Measurements from ENCODE around the gene SIRT2. TPM values are rescaled to one million over a fixed set of nuclear protein-coding genes. Genes with fewer than 3 reads are reported as not detected.
"Not testable (repeated sequence)": the region's sequence is repeated elsewhere in the genome, so short reads cannot be mapped to it uniquely, and the experiment has no call there.

The SIRT2 gene
- total RNA-seq = 40.3 TPM

DNA sequence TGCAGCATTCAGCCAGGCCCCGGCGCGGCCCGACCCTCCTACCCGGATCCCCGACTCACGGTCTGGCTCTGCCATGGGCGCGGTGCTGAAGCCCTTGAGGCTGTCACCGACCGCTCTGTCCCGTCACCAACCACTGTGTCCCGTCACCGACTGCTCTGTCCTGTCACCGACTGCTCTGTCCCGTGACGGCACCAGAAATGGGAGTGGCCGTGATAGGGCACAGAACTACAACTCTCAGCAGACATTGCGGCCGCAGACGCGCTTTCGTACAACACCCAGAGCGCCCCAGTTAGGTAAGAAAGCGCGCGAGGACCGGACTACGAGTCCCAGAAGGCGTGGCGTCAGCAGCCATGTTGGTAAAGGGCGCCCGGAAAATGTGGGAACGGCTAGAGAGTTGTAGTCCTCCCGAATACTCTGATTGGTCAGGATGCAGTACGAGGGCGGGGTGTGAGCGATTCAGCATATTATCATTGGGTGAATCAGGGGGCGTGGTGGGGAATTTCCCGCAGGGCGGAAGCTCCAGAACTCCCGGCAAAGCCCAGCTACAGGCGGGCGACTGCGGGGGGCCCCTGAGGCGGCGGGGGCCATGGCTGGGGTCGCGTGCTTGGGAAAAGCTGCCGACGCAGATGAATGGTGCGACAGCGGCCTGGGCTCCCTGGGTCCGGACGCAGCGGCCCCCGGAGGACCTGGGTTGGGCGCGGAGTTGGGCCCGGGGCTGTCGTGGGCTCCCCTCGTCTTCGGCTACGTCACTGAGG, at the start of gene SIRT2, which contains the start of gene NFKBIB:
Gene SIRT2, minus strand, starts transcription at position 172 of the 755 bp plus-strand sequence. Its CDS starts 97 bp downstream, at position 75.
Gene NFKBIB, plus strand, starts transcription at position 523 of the 755 bp plus-strand sequence. Its CDS starts 64 bp downstream, at position 587.
- peak; percentile 97 for ATAC-seq

DNA sequence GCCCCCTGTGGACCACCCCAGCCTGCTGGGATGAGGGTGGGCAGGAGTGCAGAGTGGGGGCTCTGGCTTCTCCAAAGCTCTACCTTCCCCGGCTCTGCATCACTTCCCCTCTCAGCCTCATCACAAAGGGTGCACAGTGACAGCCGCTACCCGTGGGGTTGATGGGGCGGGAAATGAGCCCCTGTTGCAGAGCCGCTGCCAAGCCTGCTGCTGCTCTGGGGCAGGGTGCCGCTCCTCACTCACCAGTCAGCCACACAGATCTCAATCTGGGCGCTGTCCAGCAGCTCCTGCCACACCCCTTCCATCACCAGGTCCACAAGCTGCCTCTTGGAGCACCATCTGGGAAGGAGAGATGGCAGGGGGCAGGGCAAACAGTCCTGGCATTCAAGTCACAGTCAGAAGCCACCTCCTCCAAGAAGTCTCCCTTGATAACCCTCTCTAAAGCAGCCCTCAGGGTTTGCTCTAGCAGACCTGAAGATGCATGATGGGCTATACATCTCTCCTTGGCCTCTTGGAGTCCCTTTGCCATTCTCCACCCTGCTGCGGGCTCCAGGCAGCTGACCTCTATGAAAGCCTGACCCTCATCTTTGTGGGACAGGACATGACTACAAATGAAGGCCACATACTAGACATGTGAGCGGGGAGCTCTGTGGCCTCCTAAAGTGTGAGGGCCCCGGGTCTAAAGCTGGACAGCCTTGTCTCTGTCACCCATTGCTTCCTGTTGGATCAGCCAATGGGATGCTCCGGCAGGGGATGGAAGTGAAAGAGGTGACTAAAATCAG, 47.0 kb upstream of the SIRT2 start:
- no peak for ATAC-seq

DNA sequence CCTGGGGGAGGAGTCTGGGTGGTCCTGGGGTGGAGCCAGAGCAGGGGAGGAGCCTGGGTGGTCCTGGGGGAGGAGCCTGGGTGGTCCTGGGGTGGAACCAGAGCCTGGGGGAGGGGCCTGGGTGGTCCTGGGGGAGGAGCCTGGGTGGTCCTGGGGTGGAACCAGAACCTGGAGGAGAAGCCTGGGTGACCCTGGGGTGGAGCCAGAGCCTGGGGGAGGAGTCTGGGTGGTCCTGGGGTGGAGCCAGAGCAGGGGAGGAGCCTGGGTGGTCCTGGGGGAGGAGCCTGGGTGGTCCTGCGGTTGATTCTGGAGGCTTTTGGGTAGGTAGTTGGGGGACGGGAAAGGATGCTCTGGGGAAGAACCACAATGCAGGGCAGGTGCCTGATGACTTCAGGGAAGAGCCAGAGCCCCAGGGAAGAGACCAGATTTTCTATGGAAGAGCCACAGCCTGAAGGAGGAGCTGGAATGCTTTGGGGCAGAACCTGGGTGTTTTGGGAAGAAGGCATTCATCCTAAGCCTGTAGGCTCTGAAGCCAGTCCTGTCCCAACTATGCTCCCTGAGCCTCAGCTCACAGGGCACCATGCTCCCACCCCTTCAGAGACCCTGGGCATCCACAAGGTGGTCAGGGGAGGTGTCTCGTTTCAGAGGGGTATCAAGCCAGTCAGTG, 46.3 kb upstream of the SIRT2 start:
- ATAC-seq = no peak

DNA sequence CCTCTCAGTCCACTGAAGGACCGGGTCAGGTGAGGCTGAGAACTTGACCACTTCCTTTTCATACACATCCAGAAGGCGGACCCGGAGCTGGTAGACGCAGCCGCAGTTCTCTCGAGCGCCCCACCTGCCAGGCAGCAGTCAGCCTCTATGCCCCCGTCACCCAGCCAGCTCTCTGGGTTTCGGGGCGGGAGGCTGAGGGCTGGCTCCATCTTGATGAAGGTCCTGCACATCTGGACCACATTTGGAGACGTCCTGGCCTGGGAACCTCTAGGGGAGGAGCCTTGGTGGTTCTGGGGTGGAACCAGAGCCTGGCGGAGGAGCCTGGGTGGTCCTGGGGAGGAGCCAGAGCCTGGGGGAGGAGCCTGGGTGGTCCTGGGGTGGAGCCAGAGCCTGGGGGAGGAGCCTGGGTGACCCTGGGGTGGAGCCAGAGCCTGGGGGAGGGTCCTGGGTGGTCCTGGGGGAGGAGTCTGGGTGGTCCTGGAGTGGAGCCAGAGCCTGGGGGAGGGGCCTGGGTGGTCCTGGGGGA, 45.6 kb upstream of the SIRT2 start:
- no peak for ATAC-seq

DNA sequence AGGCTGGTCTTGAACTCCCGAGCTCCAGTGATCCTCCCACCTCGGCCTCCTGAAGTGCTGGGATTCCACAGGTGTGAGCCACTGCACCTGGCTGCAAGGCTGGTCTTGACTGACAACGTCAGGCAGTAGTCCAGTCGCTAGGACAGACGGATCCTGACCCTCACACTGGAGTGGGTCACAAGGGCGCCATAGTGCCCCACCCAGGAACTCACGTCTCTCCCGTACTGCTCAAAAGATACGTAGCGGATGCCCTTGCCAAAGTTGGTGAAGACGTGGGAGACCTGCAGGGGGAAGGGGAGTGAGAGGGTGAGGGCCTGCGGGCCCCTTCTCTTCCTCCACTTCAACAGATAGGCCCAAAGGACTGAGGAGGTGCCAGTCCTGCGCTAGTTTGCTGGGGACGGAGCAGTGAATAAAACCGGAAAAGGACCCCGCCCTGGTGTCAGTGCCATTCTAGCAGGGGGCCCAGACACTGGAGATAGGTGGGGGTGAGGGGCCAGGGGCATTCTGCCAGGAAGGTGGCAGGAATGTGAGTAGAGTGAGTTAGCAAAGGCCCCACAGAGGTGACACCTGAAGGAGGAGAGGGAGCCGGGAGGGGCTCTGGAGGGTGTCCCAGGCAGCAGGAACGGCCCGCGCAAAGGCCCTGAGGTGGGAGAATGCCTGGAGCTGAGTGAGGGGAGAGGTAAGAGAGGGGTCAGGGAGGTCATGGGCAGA, 43.2 kb upstream of the SIRT2 start:
- peak; percentile 37 for ATAC-seq

DNA sequence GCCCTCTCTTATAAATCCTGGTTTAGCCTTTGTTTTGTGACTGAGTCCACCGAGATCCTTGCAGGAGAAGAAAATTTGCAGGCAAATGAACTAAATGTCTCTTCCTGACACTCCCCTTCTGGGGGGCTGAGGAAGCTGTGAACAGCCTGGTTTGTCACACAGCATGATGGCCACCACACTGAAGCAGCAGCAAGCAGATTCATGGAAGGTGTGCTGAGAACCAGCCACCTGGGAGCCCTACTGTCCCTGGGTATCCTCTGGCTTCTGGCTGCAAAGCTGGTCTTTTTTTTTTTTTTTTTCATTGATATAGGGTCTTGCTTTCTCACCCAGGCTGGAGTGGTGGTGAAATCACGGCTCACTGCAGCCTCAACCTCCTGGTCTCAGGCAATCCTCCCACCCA, 42.6 kb upstream of the SIRT2 start:
- no peak for ATAC-seq

DNA sequence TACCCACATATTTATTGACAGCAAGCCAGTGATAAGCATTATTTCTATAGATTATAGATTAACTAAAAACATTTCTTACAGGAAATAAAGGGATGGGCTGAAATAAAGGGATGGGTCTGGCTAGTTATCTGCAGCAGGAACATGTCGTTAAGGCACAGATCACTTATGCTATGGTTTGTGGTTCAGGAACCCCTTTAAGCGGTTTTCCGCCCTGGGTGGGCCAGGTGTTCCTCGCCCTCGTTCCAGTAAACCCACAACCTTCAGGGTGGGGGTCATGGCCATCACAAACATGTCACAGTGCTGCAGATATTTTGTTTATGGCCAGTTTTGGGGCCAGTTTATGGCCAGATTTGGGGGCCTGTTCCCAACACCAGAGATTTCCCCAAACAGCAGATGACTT, 42.0 kb upstream of the SIRT2 start:
- not testable (repeated sequence) for ATAC-seq

DNA sequence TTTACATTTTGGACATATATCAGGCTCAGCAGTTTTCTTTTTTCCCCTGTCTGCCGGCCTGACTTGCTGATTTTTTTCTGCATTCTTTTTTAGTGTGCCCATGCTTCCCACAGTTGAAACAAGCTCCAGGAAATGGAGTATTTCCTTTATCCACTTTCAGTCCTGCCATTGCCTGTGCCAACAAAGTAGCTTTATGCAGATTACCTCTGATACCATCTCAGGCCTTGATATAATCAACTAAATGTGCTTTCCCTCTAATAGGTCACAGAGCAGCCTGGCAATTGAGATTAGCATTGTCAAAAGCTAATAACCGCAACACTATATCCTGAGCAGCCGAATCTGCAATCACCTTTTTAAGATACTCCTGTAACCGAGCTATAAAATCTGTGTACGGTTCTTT, 40.5 kb upstream of the SIRT2 start:
- no peak for ATAC-seq

DNA sequence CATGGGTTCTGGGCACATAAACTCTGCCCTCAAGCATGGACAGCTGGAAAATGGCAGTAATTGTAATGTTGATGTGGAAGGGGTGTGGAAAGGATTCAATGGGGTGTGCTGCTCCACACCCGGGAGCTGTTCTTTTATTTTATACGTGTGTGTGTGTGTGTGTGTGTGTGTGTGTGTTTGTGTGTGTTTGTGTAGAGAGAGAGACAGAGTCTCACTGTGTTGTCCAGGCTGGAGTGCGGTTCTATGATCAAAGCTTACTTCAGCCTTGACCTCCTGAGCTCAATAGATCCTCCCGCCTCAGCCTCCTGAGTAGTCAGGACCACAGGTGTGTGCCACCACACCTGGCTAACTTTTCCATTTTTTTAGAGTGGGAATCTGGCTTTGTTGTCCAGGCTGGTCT, 34.1 kb upstream of the SIRT2 start:
- ATAC-seq = no peak

DNA sequence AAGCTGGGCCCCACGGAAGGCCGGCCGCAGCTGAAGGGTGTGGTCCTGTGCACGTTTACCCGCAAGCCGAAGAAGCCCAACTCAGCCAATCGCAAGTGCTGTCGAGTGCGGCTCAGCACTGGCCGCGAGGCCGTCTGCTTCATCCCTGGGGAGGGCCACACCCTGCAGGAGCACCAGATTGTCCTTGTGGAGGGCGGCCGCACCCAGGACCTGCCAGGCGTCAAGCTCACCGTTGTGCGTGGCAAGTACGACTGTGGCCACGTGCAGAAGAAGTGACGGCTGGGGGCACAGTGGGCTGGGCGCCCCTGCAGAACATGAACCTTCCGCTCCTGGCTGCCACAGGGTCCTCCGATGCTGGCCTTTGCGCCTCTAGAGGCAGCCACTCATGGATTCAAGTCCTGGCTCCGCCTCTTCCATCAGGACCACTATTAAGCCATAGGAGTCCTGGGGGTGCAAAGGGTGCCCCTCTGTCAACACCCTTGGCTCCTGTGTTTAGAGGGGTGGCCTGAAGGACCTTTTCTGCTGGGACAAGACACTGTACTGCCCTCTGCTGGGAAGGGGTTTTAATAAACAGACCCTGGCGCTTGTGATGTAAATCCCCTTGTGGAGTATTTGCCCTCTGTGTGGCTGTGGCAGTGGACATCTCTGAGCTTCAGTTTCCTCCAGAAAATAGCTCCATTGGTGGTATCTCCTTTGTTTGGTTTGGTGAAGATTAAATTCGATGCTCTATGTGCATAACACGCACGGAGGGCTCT, 33.2 kb upstream of the SIRT2 start:
- no peak for ATAC-seq

DNA sequence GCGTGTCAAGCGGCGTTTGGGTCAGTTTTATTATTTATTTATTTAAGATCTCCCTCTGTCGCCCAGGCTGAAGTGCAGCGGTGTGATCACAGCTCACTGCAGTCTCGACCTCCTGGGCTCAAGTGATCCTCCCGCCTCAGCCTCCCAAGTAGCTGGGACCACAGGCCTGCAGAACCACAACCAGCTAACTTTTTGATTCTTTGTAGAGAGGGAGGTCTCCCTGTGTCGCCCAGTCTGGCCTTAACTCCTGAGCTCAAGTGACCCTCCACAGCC, 32.0 kb upstream of the SIRT2 start:
- ATAC-seq = no peak

DNA sequence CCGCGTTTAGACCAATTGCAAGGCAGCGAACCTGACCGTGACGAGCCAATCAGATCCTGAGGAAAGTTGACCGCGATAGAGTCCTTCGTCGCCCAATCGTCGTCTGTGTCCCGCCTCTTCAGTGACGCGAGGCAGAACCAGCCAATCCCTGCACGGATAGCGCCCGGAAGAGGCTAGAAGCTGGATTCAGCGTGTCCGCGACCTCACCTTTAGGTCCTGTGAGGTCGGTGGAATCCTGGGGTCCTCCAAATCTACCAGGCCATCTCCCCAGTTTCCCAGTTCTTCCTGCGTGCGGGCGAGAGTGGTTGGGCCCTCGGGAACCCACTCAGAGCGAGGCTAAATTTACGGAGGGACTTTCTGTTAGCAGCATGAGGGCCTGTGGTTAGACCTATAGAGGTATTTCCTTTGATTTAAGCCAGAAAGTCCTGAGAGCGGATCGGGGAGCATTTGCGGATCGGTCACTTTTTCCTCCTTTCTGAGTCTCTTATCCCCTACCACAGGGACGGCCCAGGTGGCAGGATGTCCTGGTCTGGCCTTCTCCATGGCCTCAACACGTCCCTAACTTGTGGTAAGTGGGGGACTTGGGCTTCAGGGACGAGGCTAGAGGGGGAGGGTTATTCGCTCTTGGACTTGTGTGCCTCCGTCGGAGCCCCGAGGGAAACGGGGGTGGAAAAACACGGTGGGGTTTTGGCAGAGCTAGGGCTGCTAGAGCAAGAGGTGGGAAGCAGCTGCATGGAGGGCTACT, 31.5 kb upstream of the SIRT2 start, which contains the start of gene MRPS12:
Gene MRPS12, plus strand, starts transcription at position 169 of the 745 bp plus-strand sequence. Its CDS starts 351 bp downstream, at position 520.
- peak; percentile 97 for ATAC-seq

DNA sequence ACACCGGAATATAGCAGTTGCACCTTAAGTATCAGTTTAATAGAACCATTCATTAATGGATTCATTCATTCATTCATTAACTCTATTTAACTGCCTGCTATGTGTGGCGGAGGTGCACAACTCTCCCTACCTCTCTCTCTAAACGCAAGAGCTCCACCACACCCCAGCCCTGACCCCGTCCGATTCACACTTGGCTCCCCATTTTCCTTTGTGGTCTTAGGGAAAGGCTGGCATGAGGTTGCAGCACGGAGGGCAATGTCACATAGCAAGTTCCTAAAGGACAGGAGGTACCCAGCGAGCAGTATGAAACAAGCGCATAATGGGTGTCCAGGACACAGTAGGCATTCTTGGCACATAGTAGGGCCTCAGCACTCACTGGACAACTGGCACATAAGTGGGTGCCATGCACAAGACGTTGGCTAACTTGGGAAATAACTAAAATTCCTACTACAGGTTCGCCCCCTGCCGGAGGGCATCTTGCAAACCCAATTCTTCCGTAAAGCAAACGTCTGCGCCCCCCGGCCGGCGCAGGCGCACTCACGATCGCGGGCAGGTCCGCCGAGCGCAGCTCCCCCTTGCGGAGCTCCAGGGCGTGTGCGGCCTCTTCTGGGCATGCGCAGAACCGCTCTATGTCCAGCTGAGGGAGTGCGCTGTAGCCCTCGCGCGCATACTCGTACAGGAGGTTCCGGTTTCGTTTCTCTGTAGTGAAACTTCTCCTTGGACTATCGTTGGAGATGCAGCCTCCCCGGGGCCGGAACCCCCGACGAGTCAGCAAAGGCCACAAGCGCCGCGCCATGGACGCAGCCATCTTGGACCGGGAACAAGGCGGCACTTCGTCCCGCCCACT, 30.7 kb upstream of the SIRT2 start, which contains the start of gene SARS2:
Gene SARS2, minus strand, starts transcription at position 835 of the 847 bp plus-strand sequence. Its CDS starts 27 bp downstream, at position 808.
- peak; percentile 90 for ATAC-seq

DNA sequence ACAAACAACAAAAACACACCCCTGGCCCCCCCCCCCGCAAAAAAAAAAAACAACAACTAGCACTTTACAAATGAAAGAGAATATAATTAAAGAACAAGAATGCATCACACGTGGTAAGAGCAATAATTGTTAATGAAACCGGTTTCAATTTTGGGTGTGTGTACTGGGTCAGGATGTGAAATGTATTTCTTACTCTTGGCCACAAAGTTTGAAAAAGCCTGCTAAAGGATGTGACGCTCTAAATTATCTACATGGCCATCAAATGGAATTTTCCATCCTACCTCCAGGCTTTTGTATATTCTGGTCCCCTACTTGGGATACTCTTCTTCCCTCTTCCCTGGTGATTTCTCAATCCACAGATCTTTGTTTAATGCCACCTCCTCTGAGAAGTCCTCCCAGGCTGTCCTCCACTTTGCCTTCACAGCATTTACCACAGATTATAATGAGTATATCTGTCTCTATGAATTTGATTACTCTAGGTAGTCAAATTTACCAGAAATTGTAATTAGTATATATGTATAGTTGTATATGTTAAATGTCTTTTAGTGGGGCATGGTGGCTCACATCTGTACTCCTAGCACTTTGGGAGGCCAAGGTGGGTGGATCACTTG, 29.1 kb upstream of the SIRT2 start:
- ATAC-seq = no peak

DNA sequence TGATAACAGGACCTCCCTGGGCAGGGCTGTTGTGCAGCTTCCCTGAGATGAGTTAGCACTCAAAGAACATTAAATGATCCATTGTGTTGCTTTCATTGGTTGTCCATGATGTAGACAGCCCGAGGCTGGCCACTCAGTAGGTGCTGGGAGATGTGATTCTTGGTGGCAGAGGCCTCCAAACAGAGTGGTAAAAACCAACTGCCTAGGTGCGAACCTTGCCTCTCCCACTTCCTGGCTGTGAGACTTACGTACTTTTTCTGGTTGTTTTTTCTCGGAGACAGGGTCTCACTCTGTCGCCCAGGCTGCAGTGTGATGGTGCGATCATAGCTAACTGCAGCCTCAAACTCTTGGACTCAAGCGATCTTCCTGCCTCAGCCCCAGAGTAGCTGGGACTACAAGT, 25.0 kb upstream of the SIRT2 start:
- no peak for ATAC-seq

DNA sequence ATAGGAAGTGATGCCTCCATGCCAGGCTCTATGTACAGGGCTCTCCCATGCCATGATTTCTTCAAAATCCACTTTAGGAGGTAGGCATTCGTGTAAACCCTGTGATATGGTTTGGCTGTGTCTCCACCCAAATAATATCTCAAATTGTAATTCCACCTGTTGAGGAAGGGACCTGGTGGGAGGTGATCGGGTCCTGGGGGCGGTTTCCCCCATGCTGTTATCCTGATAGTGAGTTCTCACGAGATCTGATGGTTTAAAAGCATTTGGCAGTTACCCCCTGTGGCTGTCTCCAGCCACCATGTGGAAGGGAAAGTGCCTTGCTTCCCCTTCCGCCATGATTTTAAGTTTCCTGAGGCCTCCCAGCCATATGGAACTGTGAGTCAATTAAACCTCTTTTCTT, 23.1 kb upstream of the SIRT2 start:
- no peak for ATAC-seq

DNA sequence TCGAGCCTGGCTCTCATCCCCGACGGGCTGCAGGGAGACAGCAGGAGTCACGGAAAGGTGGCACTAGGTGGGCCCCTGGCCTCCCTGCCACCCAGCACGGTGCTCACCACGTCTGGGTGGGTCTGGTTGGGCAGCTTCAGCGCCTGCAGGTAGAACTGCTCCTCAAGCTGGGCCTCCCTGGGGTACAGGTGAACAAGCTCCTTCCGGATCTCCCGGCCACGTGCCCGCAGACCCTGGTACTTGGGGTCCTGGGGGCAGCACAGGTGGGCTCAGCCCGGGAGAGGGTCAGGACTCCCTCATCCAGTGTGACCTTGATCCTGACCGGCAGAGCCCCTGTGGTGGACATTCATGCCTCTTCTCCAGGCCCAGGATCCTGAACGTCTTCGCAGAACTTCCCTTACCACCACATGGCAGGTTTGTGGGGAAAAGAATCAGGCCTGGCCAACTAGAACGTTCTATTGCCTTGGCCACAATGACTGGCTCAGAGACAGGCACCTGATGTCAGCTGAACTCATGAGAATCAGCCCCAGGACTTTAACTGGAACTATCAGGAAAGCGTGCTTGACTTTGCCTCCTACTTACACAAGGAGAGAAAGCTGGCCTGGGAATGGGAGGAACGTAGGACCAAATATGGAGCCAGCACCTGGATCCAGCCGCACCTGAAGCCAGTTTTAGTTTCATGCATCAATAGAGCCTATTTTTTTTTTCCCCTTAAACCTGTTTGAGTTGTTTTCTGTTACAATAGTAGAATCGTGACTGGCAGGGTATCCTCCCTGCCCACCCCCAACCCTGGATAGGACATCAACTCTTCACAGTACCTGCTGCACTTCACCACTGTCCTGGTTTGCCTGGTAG, 22.2 kb upstream of the SIRT2 start:
- ATAC-seq = no peak
